NCI-H2107 treated with DMSO at 0.1 percent for 48 hours (cell line): Measurements from ENCODE around the gene PPP1R3E.

Experiments
- DNase-seq: peaks from one replicate; lab custom pipeline; 2025; ENCODE audit not compliant: unreplicated experiment; lab: John Stamatoyannopoulos, UW

PPP1R3E gene

DNA sequence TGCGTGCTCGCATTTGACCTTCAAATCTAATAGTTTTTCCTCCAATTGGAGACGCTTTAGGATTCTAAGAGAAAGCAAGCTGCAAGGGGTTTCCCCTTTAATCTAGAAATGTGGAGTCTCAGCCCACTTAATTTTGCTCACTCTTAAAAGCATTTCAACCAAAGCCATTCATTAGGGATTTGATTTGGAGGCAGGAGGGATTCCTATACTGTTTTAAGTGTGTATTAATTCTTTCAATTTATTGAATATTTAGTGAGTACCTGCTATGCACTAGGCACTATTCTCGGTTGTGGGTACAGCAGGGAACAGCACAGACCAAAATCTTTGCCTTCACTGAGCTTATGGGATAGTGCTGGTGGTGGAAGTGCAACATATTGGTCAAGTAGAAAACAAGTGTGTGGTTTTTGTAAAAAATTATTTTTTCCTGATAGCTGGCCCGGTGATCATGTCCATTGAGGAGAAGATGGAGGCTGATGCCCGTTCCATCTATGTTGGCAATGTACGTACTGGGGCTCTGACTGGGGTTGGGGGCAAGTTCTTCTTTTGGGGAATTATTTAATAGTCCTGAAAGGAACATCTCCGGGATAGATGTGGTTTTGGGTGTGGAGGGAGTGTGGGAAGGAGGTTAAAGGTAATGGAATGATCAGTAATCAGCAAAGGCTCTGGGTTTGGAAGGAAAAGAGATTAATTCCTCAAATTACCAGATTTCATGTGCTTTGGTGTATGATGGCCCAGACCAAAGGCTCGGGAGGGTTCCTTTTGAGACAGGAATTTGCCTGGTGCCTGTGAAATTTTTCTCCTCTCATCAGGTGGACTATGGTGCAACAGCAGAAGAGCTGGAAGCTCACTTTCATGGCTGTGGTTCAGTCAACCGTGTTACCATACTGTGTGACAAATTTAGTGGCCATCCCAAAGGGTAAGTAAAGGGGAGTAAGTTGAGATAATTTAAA, 20.2 kb upstream of the PPP1R3E start:
- DNase-seq: no peak

DNA sequence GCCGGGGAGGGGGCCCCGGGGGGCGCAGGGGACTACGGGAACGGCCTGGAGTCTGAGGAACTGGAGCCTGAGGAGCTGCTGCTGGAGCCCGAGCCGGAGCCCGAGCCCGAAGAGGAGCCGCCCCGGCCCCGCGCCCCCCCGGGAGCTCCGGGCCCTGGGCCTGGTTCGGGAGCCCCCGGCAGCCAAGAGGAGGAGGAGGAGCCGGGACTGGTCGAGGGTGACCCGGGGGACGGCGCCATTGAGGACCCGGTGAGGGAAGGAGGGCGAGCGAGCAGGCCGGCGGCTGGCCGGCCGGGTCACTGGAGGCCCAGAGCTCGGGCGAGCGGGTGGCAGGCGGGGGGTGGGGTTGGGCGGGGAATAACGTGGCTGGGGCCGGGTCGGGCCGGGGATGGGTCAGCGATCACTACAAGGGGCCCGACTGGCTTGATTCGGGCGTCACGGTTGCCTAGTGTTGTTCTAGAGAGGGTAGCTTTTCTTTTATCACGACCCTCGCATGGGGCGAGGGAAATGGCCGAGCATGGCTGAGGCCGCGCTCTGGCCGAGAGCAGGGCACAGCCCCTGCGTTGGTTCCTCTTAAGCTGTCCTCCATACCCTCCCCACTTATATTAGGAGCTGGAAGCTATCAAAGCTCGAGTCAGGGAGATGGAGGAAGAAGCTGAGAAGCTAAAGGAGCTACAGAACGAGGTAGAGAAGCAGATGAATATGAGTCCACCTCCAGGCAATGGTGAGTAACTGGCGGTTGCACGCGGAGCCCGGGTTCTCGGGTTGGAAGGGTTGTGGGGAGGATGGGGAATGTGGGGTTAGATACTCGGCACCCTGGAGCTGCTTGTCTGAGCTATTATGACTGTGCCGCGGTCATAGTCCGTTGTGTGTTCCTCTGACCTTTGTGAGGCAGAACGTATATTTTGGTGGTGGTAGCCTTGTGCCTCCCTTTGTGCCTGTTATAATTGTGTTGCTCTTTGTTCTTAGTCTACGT, 19.2 kb upstream of the PPP1R3E start:
- no peak for DNase-seq

DNA sequence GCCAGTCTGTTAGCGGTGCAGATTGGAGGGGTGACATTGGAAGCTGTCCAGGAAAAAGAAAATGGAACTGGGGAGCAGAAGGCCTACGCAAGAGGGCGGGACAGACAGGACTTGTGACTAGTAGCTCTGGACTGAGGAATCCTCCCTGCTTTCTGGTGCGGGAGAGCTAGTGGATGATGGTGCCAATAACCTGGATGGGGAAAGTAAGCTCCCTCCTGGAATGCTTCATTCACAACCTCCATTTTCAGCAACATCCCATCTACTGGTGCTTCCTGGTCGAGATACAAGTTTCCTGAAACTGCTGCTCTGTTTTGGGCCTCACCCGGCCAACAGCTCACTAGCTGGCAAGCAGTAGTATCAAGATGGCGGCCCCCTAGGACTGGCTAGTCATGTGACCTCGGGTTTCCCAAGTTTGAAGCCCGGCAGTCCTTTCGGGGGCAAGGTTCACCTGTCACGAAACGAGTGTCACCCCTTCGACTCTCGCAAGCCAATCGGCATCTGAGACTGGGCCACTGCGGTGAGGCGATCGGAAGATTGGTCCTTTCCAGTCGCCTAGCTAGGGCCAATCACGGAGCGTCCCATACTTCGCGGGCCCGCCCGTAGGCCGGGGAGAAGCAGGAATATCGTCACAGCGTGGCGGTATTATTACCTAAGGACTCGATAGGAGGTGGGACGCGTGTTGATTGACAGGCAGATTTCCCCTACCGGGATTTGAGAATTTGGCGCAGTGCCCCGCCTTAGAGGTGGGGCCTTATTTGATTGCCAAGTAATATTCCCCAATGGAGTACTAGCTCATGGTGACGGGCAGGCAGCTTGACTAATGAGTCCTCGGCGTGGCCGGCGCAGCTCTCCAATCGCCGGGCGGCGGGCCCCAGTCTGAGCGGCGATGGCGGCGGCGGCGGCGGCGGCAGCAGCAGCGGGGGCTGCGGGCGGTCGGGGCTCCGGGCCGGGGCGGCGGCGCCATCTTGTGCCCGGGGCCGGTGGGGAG, 18.2 kb upstream of the PPP1R3E start, which contains the start of gene PABPN1:
Gene PABPN1, plus strand, starts transcription at position 874 of the 988 bp plus-strand sequence. Its CDS starts 13 bp downstream, at position 887.
- peak; percentile 100 for DNase-seq

DNA sequence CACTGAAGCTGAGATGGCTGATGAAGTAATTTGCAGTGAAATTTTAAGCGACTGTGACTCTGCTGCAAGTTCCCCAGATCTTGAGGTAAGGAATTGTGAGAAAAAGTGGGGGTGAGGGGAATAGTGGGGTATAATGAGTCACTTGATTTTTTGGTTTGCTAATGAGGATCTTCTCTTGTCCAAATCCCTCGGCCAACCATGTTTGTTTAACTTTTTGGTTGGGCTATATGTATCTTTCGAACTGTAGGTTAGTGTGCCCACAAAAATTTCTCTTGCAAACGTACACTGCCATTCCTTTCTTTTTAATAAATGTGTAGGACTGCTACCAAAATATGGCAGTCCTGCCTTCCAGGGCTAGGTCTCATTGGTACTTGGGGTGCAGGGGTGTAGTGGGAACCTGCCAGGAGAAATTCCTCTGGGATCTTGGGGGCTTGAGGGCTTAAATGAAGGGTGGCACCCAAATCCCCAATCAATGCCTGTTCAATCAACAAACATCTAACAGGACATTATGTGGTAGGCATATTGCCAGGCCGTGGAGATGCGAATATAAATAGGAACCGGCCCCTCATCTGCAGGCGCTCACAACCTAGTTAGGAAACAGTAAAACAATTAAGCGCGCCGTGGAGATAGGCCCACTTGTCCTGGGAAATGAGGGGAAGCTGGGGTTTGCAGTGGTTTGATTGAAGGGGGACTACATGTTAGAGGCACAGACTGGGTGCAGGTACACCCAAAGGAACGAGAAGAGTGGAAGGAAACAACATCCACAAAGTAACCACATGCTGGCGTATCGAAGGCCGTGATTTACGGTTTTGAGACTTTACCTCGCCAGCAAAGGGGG, 17.3 kb upstream of the PPP1R3E start:
- DNase-seq: no peak

DNA sequence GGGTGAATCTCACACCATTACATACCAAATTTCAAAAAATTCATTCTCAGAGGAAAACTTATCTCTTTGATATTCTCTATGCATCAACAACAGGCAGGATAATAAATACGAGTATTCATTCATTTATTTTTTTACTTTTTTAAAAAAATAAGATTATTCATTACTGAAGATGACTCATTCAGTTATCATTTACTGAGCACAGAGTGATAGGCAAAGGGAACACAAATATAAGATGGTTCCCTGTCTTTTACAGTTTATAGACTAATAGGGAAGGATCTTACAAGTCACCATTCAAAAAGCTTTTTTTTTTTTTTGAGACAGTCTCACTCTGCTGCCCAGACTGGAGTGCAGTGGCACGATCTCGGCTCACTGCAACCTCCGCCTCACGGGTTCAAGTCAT, 13.6 kb upstream of the PPP1R3E start:
- no peak for DNase-seq

DNA sequence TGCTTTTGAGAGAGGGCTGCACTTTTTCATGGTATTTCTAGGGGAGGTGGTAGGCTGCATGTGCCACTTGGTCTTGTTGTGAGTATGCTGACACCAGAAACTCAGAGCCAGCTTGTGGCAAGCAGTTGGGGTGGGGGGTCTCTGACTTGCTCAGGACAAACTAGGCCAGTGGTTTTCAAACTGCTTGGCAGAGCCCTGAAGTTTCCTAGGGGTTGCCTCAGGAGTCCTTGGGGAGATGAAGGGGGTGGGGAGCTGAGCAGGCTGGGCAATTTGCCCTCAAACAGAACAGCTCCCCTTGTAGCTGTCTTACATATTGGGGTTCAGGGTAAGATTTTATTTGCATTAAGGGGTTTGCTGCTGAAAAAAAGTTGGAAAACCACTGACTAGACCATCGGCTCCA, 7.9 kb upstream of the PPP1R3E start:
- no peak for DNase-seq

DNA sequence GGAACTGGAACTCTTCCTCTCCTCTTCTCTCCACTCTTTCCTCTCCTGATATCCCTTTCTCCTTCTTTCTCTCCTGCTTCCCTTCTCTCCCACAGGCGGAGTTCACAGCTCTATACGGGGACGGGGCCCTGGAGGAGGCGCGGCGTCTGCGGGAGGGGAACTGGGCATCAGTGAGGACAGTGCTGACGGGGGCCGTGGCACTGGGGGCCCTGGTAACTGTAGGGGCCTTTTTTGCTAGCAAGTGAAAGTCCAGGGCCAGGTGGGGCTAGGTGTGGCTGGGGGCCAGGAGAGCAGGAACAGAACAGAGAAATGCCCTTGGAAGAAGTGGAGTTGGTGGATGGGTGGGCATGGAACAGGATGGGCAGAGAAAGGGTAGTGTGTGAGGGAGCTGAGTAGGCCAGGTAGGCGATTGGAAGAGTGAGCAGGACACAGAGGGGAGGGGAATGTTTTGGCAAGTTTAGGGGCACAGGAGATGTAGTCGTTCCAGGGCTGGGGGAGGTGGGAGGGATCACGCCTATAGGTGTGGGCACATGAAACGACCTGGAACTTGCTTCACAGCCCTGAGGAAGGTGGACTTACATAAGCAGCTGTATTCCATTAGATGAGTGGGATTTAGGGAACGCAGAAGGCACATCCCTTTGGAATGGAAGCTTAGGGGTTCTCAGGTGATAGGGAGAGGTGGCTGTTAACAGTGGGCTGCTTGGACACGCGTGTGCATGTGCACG, 6.2 kb upstream of the PPP1R3E start:
- DNase-seq: no peak

DNA sequence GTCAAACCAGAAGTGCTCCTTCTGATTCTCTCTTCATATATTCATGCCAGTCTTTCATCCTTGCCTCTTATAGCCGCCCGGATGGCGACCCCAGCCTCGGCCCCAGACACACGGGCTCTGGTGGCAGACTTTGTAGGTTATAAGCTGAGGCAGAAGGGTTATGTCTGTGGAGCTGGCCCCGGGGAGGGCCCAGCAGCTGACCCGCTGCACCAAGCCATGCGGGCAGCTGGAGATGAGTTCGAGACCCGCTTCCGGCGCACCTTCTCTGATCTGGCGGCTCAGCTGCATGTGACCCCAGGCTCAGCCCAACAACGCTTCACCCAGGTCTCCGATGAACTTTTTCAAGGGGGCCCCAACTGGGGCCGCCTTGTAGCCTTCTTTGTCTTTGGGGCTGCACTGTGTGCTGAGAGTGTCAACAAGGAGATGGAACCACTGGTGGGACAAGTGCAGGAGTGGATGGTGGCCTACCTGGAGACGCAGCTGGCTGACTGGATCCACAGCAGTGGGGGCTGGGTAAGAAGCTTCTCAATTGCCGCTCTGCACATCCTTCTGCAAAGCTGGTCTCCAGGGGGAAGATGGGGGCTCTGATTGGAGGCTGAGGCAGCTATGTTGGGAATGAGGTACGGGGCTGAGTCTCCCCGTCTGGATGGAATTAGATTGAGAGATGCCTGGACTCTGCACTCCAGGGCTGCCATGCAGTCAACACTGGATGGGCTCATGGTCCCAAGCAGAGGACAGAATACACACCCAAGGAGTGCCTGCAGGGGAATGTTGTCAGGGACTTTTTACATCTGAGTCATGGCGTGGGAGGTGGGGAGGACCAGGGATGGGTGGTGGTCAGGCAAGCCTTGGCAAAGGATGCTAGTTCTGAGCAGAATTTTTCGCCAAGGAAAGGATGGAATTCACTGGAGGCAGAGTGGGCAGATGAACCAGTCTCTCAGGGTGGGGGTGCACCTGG, 5.3 kb upstream of the PPP1R3E start:
- no peak for DNase-seq

DNA sequence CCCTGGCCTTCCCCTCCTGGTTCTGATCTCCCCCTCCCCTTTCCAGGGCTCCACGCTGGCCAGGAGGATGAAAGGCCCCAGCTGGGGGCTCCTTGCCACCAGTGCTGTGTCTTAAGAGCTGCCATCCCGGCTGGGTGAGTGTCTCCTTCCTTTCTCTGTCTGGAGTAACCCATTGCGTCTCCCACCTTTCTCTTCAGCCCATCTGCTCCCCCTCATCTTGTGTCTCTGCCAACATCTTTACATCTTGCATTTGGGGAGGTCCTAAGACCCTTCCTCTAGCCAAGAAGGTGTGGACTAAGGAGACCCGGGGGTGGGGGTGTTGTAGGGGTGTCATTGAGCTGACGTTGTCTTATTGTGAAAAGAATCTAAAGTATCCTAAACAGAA, 4.5 kb upstream of the PPP1R3E start:
- no peak for DNase-seq

DNA sequence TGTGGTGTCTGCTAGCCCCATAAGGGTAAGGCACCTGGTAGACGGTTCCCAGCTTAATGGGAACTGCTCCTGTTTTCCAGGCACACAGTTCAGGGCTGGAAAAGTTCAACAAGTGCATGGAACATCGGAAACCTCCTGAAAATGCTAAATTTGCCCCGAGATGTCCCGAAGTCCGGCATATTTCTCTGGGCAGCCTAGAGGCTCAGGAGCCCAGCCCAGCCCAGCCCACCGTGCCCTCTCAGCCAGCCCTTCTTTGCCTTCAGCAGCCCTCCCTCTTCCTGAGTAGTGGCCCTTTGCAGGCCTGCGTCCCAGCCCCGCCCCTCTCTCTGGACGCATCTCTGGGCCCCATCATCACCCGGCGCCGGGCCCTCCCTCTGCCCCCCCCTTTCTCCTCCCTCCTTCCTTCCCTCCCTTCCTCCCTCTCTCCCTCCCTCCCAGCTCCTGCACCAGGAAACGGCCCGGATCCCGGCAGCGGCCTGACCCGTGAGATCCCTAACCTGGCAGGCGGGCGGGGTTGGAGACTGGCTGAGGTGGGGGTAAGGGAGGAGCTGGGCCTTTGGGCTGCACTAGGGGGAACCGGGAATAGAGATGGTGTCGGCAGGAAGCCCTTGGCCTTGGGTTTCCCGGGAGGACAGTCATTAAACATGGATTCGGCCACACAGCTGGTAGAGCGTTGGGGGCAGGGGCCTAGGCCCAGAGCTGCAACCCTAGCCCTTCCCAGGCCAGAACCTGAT, 3.9 kb upstream of the PPP1R3E start, which contains the start of gene BCL2L2:
Gene BCL2L2, plus strand, starts transcription at position 422 of the 734 bp plus-strand sequence. CDS start 935 bp downstream, outside the sequence.
- DNase-seq: peak; percentile 93

DNA sequence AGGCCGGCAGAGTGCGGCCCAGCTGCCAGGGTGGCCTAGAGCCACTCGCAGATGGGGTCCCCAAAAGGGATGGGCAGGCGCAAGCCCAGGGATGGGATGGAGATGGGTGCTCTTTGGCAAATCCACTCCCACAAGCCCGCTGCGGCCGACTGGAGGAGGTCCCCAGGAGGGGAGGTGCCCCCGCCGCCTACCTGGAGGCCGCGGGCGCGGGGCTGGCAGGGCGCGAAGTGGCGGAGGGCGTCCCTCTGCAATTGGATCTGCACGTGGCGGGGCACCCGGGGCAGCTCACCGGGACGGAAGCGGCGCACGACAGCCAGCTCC, 730 bp downstream of the PPP1R3E start:
- DNase-seq: no peak

DNA sequence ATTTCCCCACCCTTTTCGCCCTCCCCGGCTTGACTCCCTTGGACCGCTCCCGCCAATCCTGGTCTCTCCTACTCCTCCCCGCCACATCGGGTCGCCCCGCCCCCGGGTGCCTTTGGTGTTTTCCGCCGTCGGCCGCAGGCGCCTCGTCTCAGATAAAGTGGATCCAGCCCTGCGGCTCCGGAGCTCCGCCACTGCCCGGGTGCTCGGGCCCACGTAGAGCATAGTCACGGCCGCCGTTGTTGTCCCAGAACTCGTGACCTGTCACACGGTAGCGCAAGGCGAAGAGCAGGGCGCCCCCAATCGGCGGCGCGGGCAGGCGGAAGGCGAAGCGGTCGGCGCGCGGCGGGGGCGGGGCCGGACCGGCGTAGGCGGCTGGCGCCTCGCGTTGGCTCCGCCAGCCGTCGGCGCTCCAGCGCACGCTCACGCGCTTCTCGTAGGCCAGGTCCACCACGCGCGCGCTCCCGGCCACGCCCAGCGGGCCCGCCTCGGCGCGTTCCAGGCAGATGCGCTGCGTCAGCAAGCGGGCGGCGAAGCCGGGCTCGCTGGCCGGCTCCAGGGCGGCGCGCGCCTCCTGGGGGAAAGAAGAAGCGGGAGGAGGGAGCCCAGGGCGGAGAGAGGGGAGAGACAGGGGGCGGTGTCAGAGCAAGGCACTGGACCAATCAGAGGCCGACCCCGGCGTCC, 1.2 kb downstream of the PPP1R3E start:
- peak; percentile 99 for DNase-seq

DNA sequence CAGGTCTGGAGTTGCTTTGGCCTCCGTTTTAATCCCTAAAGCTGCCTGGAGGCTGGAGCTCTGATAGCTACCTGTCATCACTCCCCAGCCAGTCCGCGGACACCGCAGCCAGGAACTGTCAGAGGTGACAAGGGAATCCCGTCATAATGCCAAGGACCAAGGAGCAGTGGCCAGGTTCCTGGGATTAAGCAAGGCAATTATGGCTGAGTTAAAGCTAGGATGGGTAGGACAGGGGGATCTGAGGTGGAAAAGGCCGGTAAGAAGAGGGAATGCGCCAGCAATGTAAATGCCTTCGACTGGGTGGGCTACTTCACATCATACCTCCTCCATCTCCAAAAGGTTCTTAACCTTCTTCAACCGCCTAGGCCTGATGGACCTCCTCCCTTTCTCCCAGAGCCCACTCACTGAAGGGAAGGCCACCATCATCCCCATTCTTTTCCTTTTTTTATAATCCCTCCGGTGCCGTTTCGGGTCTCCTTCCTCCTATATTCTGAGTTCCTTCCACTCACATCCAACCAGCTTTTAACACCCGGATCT, 1.9 kb downstream of the PPP1R3E start:
- DNase-seq: no peak

DNA sequence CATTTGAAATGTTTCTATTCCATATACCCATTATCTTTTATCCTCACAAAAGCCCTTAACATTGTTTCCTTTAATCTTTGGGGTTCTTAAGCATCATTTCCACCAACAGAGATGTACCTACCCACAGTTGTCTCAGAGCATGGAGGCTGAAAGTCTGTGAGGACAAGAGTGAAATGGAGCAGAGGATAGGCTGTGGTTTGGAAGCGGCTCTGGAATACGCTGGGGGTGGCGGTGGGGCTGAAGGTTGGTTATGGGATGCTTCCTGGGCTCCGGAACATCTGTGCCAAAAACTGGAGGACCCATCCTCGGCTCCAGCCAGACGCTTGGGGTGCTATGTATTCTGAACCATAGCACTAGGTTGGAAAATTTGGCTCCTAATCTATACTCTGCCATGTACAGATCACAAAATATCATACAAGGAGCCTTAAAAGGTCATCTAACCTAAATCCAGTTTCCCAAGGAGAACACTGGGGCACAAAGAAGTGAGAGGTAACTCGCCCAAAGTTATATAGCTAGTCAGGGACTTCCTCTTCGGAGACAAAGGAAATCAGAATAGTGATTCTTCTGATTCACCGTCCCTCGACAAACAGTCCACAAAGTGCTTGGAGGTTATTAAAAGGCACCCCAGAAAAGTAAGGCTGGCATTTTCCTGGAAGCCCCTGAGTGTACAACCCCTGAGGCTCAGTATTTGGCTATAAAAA, 2.5 kb downstream of the PPP1R3E start:
- DNase-seq: no peak

DNA sequence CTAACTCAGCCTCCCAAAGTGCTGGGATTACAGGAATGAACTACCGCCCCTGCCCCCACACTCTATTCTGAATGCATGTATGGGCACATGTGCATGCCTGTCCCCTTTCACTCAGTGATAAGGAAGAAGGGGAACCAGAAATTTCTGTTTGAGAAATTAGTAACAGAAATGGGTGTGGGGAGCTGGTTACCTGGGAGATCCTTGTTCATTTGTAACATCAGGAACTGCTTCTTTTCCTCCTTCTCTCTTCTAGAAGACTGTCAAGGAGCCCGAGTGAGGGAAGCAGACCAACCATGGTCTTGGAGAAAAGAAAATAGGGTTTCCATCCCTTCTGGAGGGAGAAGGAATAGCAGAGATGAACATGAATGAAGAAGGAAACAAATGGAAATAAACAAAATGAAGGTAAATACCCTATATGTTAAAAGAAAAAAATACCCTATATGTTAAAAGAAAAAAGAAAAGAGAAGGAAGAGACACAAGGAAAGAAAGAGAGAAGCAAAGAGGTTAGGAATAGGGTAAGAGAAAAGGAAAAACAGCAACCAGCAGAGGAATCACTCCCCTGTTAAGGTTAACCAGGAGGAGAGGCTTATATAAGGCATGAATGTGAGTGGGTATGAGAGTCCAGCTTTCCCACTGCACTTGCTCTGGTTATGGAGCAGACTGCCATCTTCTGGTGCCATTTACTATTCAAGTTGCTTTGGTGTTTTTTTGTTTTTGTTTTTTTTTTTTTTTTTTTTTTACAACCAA, 3.3 kb downstream of the PPP1R3E start:
- DNase-seq: peak; percentile 13
